22Rv1 (cell line): Measurements from ENCODE around the gene MAP1LC3B.

Experiments used
- CTCF ChIP-seq: fragments of 450-650 bp; IDR thresholded peaks from 2 replicates; pipeline ENCODE4 v1.5.1; 2017; ENCODE audit warnings: mild to moderate bottlenecking
- ZFX ChIP-seq: fragments of 450-650 bp; IDR thresholded peaks from 2 replicates; pipeline ENCODE4 v1.6.1; 2017; ENCODE audit warnings: antibody characterized with exemption, borderline replicate concordance

DNA sequence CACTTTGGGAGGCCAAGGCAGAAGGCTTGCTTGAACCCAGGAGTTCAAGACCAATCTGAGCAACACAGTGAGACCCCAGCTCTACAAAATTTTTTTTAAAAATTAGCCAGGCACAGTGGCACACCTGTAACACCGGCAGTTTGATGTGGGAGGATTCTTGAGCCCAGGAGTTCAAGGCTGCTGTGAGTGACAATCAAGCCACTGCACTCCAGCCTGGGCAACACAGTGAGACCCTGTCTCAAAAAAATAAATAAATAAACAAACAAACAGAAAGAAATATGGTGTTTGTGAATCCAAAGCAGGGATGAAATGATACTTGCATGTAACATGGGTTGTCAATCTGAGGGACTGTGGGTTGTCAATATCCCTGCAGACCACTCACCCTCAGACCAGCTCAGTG lies 25.2 kb upstream of the MAP1LC3B start:
- TF ChIP-seq CTCF, result no peak
- no peak for TF ChIP-seq ZFX
